ENCODE measurements around the gene ATP2A1.

Gene ATP2A1

DNA sequence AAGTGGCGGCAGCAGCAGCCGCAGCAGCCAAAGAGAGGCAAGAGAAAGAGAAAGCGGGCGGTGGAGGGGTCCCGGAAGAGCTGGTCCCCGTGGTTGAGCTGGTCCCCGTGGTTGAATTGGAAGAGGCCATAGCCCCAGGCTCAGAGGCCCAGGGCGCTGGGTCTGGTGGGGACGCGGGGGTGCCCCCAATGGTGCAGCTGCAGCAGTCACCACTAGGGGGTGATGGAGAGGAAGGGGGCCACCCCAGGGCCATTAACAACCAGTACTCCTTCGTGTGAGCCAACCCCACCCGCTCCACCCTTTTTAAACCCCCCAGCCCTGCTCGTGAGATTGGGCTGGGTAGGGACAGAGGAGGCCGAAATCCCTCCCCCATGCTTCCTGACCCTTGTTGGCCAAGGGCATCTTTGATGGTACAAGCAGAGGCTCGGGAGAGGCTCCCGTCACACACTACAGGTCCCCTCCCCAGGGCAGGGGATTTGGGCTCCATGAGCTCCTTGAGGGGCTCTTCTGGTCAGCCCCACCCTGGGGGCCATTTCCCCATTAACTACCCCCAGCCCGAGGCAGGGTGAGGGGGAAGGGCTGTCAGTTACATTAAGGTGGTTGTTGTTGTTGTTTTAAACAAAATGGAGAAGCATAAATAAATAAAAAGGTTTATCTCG is 4.6 kb upstream of the ATP2A1 start:
- H3K27ac ChIP-seq (ENCODE audit: low read depth, low read length): no peak overlapping the region
- H3K27me3 ChIP-seq (ENCODE audit: control insufficient read depth in 1 of 2, insufficient read depth in 2 of 2, low read length in 2 of 2): no peaks in the 10 kb centered on the region
- no peak overlapping the region for H3K4me3 ChIP-seq (ENCODE audit: low read depth in 1 of 2, low read length in 2 of 2)
- H3K9me3 ChIP-seq (ENCODE audit: control insufficient read depth in 1 of 2, low read length in 2 of 2): no peaks in the 10 kb centered on the region
- H3K9ac ChIP-seq (ENCODE audit: low read depth in 1 of 2, low read length in 2 of 2): no peak overlapping the region
- peaks cover 31 to 53% of the 10 kb centered on the region in 2 donors for H3K36me3 ChIP-seq (ENCODE audit: control insufficient read depth in 1 of 2, insufficient read depth in 2 of 2, low read length in 2 of 2)
- H3K4me1 ChIP-seq (ENCODE audit: control insufficient read depth in 1 of 2, insufficient read depth in 2 of 2, low read length in 2 of 2): no peaks in the 10 kb centered on the region

GRCh38 chr16:28874406-28874805 is 3.9 kb upstream of the ATP2A1 start:
- Histone ChIP-seq H3K27me3 (ENCODE audit: control insufficient read depth in 1 of 2, insufficient read depth in 2 of 2, low read length in 2 of 2) (no peaks in the 10 kb centered on the region), H3K36me3 (ENCODE audit: control insufficient read depth in 1 of 2, insufficient read depth in 2 of 2, low read length in 2 of 2) (peaks cover 24 to 46% of the 10 kb centered on the region in 2 donors), H3K4me1 (ENCODE audit: control insufficient read depth in 1 of 2, insufficient read depth in 2 of 2, low read length in 2 of 2) (peaks cover 4 to 7% of the 10 kb centered on the region in 2 donors), H3K9ac (ENCODE audit: low read depth in 1 of 2, low read length in 2 of 2) (no peak overlapping the region), H3K4me3 (ENCODE audit: low read depth in 1 of 2, low read length in 2 of 2) (no peak overlapping the region), H3K27ac (ENCODE audit: low read depth, low read length) (no peak overlapping the region), H3K9me3 (ENCODE audit: control insufficient read depth in 1 of 2, low read length in 2 of 2) (no peaks in the 10 kb centered on the region)

DNA sequence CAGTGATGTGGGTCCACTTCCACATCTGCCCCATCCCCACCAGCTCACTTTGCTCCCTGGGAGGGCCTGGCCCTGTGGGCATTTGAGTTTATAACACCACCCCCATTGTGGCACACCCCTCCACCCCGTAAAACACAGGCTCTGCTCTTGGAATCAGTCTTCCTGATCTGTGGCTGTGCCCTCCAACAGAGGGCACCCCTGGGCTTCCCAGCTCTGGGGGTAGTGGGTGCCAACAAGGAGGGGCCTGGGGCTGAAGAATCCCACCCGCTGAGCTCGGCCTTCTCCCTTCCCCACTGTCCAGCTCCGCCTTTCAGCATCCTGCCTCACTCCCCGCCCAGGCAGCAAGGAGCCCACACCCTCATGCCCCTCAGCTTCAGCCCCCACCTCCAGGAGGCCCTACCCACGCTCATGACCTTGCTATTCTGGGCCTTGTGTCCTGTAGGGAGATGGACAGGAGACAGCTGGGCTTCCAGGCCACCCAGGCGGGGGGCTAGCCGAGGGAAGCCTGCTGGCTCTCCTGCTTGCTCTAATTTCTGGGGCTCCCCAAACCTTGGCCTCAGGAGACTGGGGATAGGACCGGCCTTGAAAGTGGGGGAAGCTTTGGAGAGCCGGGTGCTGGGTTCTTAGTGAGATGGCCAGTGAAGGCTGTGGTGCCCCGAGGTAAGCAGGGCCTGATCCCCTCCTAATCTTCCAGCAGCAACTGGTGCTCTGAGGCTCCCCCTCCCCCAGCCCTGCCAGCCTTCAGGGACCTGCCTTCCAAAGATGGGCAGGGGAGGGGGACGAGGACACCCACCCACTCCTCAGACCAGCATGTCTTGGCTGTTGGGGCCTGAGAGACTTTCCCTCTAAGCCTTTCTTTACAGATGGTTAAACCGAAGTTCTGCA is 2.9 kb upstream of the ATP2A1 start:
- H3K4me1 ChIP-seq (ENCODE audit: control insufficient read depth in 1 of 2, insufficient read depth in 2 of 2, low read length in 2 of 2): peaks cover 8 to 10% of the 10 kb centered on the region in 2 donors

GRCh38 chr16:28876019-28876659 is 2.1 kb upstream of the ATP2A1 start:
- Histone ChIP-seq H3K27ac (ENCODE audit: low read depth, low read length) (no peak overlapping the region), H3K27me3 (ENCODE audit: control insufficient read depth in 1 of 2, insufficient read depth in 2 of 2, low read length in 2 of 2) (peaks cover 4 to 7% of the 10 kb centered on the region in 2 donors), H3K9me3 (ENCODE audit: control insufficient read depth in 1 of 2, low read length in 2 of 2) (no peaks in the 10 kb centered on the region), H3K4me1 (ENCODE audit: control insufficient read depth in 1 of 2, insufficient read depth in 2 of 2, low read length in 2 of 2) (peaks cover 8 to 12% of the 10 kb centered on the region in 2 donors), H3K36me3 (ENCODE audit: control insufficient read depth in 1 of 2, insufficient read depth in 2 of 2, low read length in 2 of 2) (peaks cover 15 to 29% of the 10 kb centered on the region in 2 donors), H3K9ac (ENCODE audit: low read depth in 1 of 2, low read length in 2 of 2) (no peak overlapping the region), H3K4me3 (ENCODE audit: low read depth in 1 of 2, low read length in 2 of 2) (no peak overlapping the region)

More for the DNA sequence above, 2.9 kb upstream of the ATP2A1 start:
- no peaks in the 10 kb centered on the region for H3K27me3 ChIP-seq (ENCODE audit: control insufficient read depth in 1 of 2, insufficient read depth in 2 of 2, low read length in 2 of 2)
- no peak overlapping the region for H3K9ac ChIP-seq (ENCODE audit: low read depth in 1 of 2, low read length in 2 of 2)
- no peak overlapping the region for H3K27ac ChIP-seq (ENCODE audit: low read depth, low read length)
- H3K9me3 ChIP-seq (ENCODE audit: control insufficient read depth in 1 of 2, low read length in 2 of 2): no peaks in the 10 kb centered on the region
- peaks cover 15 to 36% of the 10 kb centered on the region in 2 donors for H3K36me3 ChIP-seq (ENCODE audit: control insufficient read depth in 1 of 2, insufficient read depth in 2 of 2, low read length in 2 of 2)
- no peak overlapping the region for H3K4me3 ChIP-seq (ENCODE audit: low read depth in 1 of 2, low read length in 2 of 2)

DNA sequence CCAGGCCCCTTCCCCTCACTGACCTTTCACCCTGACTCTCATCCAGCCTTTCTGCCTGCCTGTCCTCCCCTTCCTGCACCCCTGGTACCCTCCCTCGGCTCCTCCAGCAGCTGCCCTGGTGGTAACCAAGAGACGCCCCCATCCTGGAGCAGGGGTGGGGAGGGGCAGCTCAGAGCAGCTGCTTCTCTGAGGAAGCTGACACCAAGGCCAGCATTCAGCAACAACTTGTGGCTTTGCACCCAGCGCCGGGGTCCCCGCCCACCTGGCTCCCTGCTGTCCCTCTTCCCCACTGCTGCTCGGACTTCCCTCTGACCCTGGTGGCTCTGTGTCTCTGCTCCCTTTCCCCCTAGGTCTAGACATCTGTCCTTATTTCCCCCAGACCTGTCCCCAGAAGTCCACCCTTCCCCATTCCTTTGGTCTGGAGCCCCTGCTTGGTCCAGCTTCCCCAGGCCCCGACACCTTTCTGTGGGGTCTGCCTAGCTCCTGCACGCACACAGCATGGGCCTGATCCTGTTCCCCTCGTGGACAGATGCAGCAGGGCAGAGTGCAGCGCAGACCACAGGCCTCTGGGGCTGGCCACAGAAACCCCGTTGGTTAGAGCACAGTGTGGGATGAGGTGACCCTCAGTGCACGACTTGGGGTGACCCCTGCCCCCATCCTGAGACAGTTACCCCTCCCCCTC is 1.2 kb upstream of the ATP2A1 start:
- peaks cover 6 to 9% of the 10 kb centered on the region in 2 donors for H3K27me3 ChIP-seq (ENCODE audit: control insufficient read depth in 1 of 2, insufficient read depth in 2 of 2, low read length in 2 of 2)
- no peak overlapping the region for H3K9ac ChIP-seq (ENCODE audit: low read depth in 1 of 2, low read length in 2 of 2)
- no peak overlapping the region for H3K27ac ChIP-seq (ENCODE audit: low read depth, low read length)
- peaks cover 7 to 20% of the 10 kb centered on the region in 2 donors for H3K36me3 ChIP-seq (ENCODE audit: control insufficient read depth in 1 of 2, insufficient read depth in 2 of 2, low read length in 2 of 2)
- H3K4me1 ChIP-seq (ENCODE audit: control insufficient read depth in 1 of 2, insufficient read depth in 2 of 2, low read length in 2 of 2): peaks cover 8 to 12% of the 10 kb centered on the region in 2 donors
- no peaks in the 10 kb centered on the region for H3K9me3 ChIP-seq (ENCODE audit: control insufficient read depth in 1 of 2, low read length in 2 of 2)
- no peak overlapping the region for H3K4me3 ChIP-seq (ENCODE audit: low read depth in 1 of 2, low read length in 2 of 2)

DNA sequence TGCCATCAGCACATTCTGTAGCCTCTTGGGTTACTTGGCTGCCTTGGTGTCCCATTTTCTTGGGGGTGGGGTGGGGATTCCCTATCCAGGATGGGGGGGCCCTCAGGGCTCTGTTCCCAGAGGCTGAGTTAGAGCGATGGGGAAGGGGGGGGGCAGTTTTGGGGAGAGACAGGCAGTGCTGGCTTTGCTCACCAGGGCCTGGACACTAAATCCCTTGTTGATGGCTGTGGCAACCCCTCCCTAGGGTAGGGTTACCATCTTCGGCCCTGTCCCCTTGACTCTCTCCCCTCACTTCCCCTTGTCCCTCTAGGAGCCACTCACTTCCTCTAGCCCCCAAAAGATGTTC is 660 bp upstream of the ATP2A1 start:
- Histone ChIP-seq H3K9ac (ENCODE audit: low read depth in 1 of 2, low read length in 2 of 2) (no peak overlapping the region), H3K27ac (ENCODE audit: low read depth, low read length) (no peak overlapping the region), H3K27me3 (ENCODE audit: control insufficient read depth in 1 of 2, insufficient read depth in 2 of 2, low read length in 2 of 2) (peaks cover 11 to 13% of the 10 kb centered on the region in 2 donors), H3K36me3 (ENCODE audit: control insufficient read depth in 1 of 2, insufficient read depth in 2 of 2, low read length in 2 of 2) (peaks cover 2 to 15% of the 10 kb centered on the region in 2 donors), H3K4me1 (ENCODE audit: control insufficient read depth in 1 of 2, insufficient read depth in 2 of 2, low read length in 2 of 2) (peaks cover 8 to 12% of the 10 kb centered on the region in 2 donors), H3K9me3 (ENCODE audit: control insufficient read depth in 1 of 2, low read length in 2 of 2) (no peaks in the 10 kb centered on the region), H3K4me3 (ENCODE audit: low read depth in 1 of 2, low read length in 2 of 2) (no peak overlapping the region)

DNA sequence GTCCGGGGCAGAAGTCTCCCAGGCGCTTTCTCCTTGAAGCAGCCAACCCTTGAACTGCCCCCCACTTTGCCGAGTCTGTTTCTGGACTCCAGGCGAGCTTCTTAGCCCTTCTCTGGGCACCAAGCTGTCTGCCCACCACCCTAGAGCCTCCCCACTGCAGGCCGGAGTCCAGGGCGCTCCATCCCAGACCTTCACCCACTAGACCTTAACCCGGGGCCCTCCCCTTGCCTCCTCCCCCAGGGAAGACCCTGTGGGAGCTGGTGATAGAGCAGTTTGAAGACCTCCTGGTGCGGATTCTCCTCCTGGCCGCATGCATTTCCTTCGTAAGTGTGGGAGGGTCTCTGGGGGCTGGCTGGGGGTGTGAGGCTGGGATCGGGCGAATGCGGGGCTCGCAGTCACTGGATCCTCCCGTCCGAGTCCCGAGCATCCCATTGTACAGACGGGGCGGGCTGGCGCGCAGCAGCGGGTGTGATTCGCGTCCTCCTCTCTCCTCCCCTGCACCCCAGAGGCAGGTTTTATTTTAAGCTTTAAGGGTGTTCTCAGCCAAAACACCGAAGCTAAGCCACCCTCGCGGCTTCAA is 1.1 kb downstream of the ATP2A1 start:
- no peaks in the 10 kb centered on the region for H3K9me3 ChIP-seq (ENCODE audit: control insufficient read depth in 1 of 2, low read length in 2 of 2)
- H3K9ac ChIP-seq (ENCODE audit: low read depth in 1 of 2, low read length in 2 of 2): peak overlapping the region; percentile 16 to 56
- H3K36me3 ChIP-seq (ENCODE audit: control insufficient read depth in 1 of 2, insufficient read depth in 2 of 2, low read length in 2 of 2): peaks cover 0 to 3% of the 10 kb centered on the region in 2 donors
- H3K27ac ChIP-seq (ENCODE audit: low read depth, low read length): no peak overlapping the region
- H3K4me1 ChIP-seq (ENCODE audit: control insufficient read depth in 1 of 2, insufficient read depth in 2 of 2, low read length in 2 of 2): peaks cover 8 to 12% of the 10 kb centered on the region in 2 donors
- peaks cover 20% of the 10 kb centered on the region in 2 donors for H3K27me3 ChIP-seq (ENCODE audit: control insufficient read depth in 1 of 2, insufficient read depth in 2 of 2, low read length in 2 of 2)
- H3K4me3 ChIP-seq (ENCODE audit: low read depth in 1 of 2, low read length in 2 of 2): peak overlapping the region; percentile 69 to 81

GRCh38 chr16:28879841-28880588 is 1.7 kb downstream of the ATP2A1 start:
- Histone ChIP-seq H3K9ac (ENCODE audit: low read depth in 1 of 2, low read length in 2 of 2) (peak overlapping the region; percentile 16 to 56), H3K4me1 (ENCODE audit: control insufficient read depth in 1 of 2, insufficient read depth in 2 of 2, low read length in 2 of 2) (peaks cover 8 to 12% of the 10 kb centered on the region in 2 donors), H3K4me3 (ENCODE audit: low read depth in 1 of 2, low read length in 2 of 2) (peak overlapping the region; percentile 69 to 81), H3K9me3 (ENCODE audit: control insufficient read depth in 1 of 2, low read length in 2 of 2) (no peaks in the 10 kb centered on the region), H3K36me3 (ENCODE audit: control insufficient read depth in 1 of 2, insufficient read depth in 2 of 2, low read length in 2 of 2) (no peaks in the 10 kb centered on the region), H3K27ac (ENCODE audit: low read depth, low read length) (no peak overlapping the region), H3K27me3 (ENCODE audit: control insufficient read depth in 1 of 2, insufficient read depth in 2 of 2, low read length in 2 of 2) (peaks cover 20% of the 10 kb centered on the region in 2 donors)

- Histone ChIP-seq H3K27me3 (ENCODE audit: control insufficient read depth in 1 of 2, insufficient read depth in 2 of 2, low read length in 2 of 2) (peaks cover 20% of the 10 kb centered on the region in 2 donors), H3K9ac (ENCODE audit: low read depth in 1 of 2, low read length in 2 of 2) (no peak overlapping the region), H3K4me3 (ENCODE audit: low read depth in 1 of 2, low read length in 2 of 2) (peak overlapping the region in 1 of 2 donors; percentile 81), H3K27ac (ENCODE audit: low read depth, low read length) (no peak overlapping the region), H3K4me1 (ENCODE audit: control insufficient read depth in 1 of 2, insufficient read depth in 2 of 2, low read length in 2 of 2) (peaks cover 8 to 12% of the 10 kb centered on the region in 2 donors), H3K36me3 (ENCODE audit: control insufficient read depth in 1 of 2, insufficient read depth in 2 of 2, low read length in 2 of 2) (no peaks in the 10 kb centered on the region), H3K9me3 (ENCODE audit: control insufficient read depth in 1 of 2, low read length in 2 of 2) (no peaks in the 10 kb centered on the region)
Measured at GRCh38 chr16:28880589-28880915, 2.3 kb downstream of the ATP2A1 start.

Data from duodenal mucosa (tissue), 2 donors.